Right atrium auricular region (tissue), 2 donors: ENCODE data around the gene CTNNBIP1. TPM values are rescaled to one million over a fixed set of nuclear protein-coding genes. Genes with fewer than 3 reads are reported as not detected.

Experiments used
- DNase-seq: peaks from one replicate; pipeline ENCODE4 v3.0.0-alpha.2; 2019; ENCODE audit warnings: low spot score
- H3K27ac ChIP-seq, 2 donors: fragments of 200-600 bp; sonication (generic); 1 replicate in 1 of 2; 2 replicates in 1 of 2; pipeline ENCODE4 v1.5.1; 2016 to 2019
- H3K27me3 ChIP-seq, 2 donors: fragments of 200-600 bp; sonication (generic); one replicate each; pipeline versions ENCODE4 v1.5.1 to v1.6.0; 2017 to 2019
- H3K36me3 ChIP-seq: fragments of 200-600 bp; sonication (generic); one replicate; pipeline ENCODE4 v1.5.1; 2016
- H3K4me1 ChIP-seq, 2 donors: fragments of 200-600 bp; sonication (generic); one replicate each; pipeline versions ENCODE4 v1.5.1 to v1.6.0; 2017 to 2019
- H3K4me3 ChIP-seq, 2 donors: fragments of 200-600 bp; sonication (generic); 1 replicate in 1 of 2; 2 replicates in 1 of 2; pipeline ENCODE4 v1.5.1; 2017 to 2019; ENCODE audit warnings: mild to moderate bottlenecking in 1 of 2, moderate library complexity in 1 of 2
- H3K9me3 ChIP-seq, 2 donors: fragments of 200-600 bp; sonication (generic); one replicate each; pipeline ENCODE4 v1.5.1; 2019
- CTCF ChIP-seq, 2 donors: fragments of 200-600 bp; sonication (generic); IDR thresholded peaks; one replicate each; pipeline ENCODE4 v1.5.1; 2019; ENCODE audit warnings: antibody characterized with exemption in 2 of 2
- total RNA-seq, 2 donors: library from RNA; depleted of rRNA; stranded (reverse); fragments of >200 nt; gene quantifications; one replicate each; pipeline ENCODE4 v1.1.0, GENCODE V29; 2016

CTNNBIP1 gene
- total RNA-seq, 2 donors from 2014 or later: 22.3 to 31.9 TPM

GRCh38 chr1:9849691-9850441, 60.2 kb downstream of the CTNNBIP1 start:
- TF ChIP-seq CTCF (IDR thresholded peaks at IDR 0.05): no peak
- Histone ChIP-seq H3K4me1 (peaks cover 0 to 19% of the 10 kb centered on the region in 2 donors), H3K9me3 (no peaks in the 10 kb centered on the region), H3K27ac (no peak overlapping the region), H3K4me3 (no peak overlapping the region), H3K36me3 (no peaks in the 10 kb centered on the region), H3K27me3 (no peaks in the 10 kb centered on the region)
- no peak for DNase-seq

DNA sequence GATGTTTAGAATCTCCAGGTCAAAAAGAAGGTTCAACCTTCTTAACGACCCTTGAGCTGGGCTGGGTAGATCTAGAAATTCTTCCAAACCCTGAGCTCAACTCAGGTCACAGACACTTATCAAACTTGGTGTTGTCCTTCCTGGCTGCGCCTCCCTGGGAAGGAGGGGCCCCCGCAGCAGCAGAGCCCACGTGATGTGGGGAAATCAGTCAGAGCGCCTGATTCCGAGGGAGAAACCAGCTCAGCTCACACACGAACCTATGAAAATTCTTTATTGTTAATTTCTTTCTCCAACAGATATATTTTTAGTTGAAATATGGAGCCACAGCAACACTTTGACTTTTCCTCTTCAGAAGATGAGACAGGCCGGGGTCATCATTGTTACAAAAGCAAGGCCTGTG, 62.0 kb downstream of the CTNNBIP1 start:
- DNase-seq: no peak
- no peaks in the 10 kb centered on the region for H3K9me3 ChIP-seq
- no peak overlapping the region for H3K27ac ChIP-seq
- H3K4me3 ChIP-seq: no peak overlapping the region
- H3K4me1 ChIP-seq: peaks cover 0 to 34% of the 10 kb centered on the region in 2 donors
- TF ChIP-seq CTCF (IDR thresholded peaks at IDR 0.05): no peak
- H3K27me3 ChIP-seq: no peaks in the 10 kb centered on the region
- no peaks in the 10 kb centered on the region for H3K36me3 ChIP-seq

GRCh38 chr1:9847269-9847668, 62.8 kb downstream of the CTNNBIP1 start:
- DNase-seq: no peak
- no peak for TF ChIP-seq CTCF (IDR thresholded peaks at IDR 0.05)
- Histone ChIP-seq H3K4me1 (peaks cover 0 to 41% of the 10 kb centered on the region in 2 donors), H3K27me3 (no peaks in the 10 kb centered on the region), H3K36me3 (no peaks in the 10 kb centered on the region), H3K9me3 (no peaks in the 10 kb centered on the region), H3K4me3 (no peak overlapping the region), H3K27ac (no peak overlapping the region)

GRCh38 chr1:9846611-9847171, 63.4 kb downstream of the CTNNBIP1 start:
- Histone ChIP-seq H3K27me3 (no peaks in the 10 kb centered on the region), H3K27ac (no peak overlapping the region), H3K36me3 (no peaks in the 10 kb centered on the region), H3K9me3 (no peaks in the 10 kb centered on the region), H3K4me1 (peaks cover 0 to 44% of the 10 kb centered on the region in 2 donors), H3K4me3 (no peak overlapping the region)
- DNase-seq: no peak
- no peak for TF ChIP-seq CTCF (IDR thresholded peaks at IDR 0.05)

- H3K4me1 ChIP-seq: peaks cover 0 to 44% of the 10 kb centered on the region in 2 donors
Measured at GRCh38 chr1:9845914-9846313, 64.2 kb downstream of the CTNNBIP1 start.

More at GRCh38 chr1:9845914-9846313, 64.2 kb downstream of the CTNNBIP1 start:
- H3K36me3 ChIP-seq: no peaks in the 10 kb centered on the region
- no peak overlapping the region for H3K4me3 ChIP-seq
- H3K9me3 ChIP-seq: no peaks in the 10 kb centered on the region
- no peak for TF ChIP-seq CTCF (IDR thresholded peaks at IDR 0.05)
- DNase-seq: no peak
- no peaks in the 10 kb centered on the region for H3K27me3 ChIP-seq
- H3K27ac ChIP-seq: no peak overlapping the region
